NCI-H748 treated with DMSO at 0.1 percent for 48 hours (cell line): ENCODE results near the gene ZNF451.

ENCODE experiments used
- DNase-seq: peaks from one replicate; lab custom pipeline; 2025; lab: John Stamatoyannopoulos, UW

The ZNF451 gene

DNA sequence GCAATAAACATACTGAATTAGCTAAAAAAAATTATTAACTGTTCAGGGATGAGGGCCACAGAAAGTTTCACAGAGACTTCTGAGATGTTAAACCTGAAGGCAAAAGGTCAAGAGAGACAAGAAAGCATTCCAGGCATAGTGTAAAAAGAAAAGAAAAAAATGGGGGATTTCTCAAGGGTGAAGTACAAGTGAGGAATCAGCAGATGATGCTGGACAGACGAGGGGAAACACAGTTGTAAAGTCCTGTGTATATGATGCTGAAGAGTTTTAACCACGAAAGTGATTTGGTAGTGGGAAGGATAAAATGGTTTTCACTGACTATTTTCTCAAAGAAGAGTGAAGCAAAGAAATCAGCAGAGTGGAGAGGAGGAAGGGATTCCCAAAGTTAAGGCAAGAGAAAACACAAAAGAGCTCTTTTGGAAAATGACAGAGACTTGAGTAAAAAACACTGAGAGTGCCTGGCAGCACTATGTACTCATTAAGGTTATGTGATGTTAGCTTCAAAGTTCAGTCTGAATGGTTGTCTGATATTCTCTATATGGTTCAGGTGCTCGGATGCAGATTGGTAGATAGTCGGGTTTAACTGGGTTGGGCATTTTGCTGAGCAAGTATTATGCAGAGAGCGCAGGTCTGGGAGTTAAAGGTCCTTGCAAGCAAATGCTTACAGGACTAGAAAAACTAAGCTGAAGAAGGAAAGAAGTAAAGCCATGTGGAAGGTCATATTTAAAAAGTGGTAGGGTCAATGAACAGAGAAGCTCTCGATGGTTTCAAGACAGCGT is 115.8 kb downstream of the ZNF451 start:
- no peak for DNase-seq

DNA sequence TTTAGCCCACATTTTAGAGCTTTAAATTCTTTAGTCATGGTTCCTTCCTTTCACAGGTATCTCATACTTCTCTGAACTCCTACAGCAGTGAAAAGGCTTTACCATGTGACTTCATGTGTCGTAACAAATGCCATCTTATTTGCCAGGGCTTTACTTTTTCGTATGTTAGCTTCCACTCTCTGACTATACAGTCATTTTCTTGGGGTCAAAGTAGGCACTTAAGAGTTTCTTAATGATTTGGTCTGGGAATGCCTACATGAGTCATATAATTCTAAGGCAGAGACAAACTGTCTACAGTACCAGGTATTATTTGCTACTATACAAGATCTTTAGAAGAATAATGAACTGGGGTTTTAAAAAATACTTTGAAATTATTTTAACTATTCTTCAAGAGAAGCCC is 117.2 kb downstream of the ZNF451 start:
- no peak for DNase-seq

DNA sequence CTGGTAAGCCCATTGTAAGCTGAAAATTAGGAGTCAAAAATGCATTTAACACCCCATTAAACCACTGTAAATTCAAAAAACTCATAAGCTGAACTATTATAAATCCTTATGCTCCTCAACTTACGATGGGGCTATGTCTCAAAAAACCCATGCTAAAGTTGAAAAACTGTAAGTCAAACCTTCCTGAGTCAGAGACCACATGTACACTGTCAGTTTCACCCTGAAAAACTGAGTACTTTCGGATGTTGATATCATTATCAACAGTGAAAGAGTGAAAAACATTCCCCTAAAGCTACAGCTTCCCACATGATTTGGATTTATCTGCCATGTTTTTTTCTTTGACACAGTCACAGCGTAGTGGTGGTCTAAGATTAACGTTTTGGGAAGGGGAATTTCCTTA is 117.9 kb downstream of the ZNF451 start:
- no peak for DNase-seq

DNA sequence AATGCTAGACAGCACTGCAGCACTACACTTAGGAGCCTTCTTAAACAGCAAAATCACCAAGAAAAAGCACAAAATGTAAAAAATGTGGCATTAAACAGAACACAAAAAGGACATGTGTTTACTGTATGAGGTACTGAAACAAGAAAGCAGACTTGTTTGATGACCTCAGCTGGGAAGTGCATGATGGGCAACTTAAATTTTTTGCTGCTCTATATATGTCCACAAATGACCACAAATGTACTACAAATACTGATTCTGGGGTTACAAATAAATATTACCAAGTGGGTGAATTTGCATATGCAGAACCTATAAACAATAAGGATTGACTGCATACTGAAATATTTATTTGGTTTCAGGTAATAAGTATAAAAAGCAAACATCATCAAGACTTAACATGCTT is 119.0 kb downstream of the ZNF451 start:
- no peak for DNase-seq

DNA sequence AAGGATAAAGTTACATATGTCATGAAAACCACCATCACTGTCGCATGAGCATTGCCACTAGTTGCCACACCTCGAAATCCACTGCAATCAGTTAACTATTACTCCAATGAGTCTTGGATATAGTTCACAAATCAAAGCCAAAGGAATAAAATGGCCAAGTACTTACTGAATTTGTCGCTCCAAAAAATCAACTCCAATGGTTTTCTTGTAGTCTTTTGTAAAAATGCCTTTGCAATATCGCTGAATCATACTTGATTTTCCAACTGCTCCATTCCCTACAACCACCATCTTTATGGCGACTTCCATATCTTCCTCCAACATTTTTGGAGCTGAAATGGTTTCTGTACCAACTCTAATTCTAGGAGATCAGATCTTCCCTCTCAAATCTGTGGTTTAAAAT is 120.1 kb downstream of the ZNF451 start:
- no peak for DNase-seq

DNA sequence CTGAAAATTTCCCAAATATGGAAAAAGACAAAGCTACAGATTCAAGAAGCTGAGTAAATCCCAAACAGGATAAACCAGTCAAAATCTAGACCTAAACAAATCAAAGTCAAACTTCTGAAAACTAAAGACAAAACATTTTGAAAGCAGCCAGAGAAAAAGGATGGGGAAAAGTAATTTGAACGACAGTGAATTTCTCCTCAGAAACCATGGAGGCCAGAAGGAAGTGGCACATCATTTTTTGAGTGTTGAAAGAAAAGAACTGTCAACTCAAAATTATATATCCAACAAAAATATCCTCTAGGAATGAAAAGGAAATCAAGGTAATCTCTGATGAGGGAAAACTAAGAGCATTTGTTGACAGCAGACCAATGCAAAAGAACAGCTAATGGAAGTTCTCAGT is 125.3 kb downstream of the ZNF451 start:
- no peak for DNase-seq

DNA sequence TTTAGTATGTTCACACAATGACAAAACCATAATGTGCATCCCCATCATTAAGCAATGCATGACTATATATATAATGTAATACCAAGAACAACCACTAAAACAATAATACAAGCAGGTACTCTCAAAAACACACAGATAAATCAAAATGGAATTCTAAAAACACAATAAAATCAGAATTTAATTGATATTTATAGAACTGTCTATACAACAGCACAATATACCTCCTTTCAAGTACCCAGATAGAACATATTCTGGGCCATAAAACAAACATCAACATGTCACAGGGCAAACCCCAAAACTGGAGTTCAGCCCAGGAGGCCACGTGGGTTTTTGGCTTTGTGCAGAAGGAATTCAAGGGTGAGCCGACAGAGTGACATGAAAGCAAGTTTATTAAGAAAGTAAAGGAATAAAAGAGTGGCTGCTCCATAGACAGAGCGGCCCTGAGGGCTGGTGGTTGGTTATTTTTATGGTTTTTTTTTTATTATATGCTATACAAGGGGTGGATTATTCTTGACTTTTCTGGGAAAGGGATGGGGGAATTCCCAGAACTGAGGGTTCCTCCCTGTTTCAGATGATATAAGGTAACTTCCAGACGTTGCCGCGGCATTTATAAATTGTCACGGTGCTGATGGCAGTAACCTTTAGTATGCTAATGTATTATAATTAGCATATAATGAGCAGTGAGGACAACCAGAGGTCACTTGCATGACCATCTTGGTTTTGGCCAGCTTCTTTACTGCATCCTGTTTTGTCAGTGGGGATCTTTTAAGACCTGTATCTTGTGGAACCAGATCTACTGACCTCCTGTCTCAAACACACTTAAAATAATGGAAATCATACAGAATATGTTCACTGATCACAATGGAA is 126.5 kb downstream of the ZNF451 start:
- no peak for DNase-seq

DNA sequence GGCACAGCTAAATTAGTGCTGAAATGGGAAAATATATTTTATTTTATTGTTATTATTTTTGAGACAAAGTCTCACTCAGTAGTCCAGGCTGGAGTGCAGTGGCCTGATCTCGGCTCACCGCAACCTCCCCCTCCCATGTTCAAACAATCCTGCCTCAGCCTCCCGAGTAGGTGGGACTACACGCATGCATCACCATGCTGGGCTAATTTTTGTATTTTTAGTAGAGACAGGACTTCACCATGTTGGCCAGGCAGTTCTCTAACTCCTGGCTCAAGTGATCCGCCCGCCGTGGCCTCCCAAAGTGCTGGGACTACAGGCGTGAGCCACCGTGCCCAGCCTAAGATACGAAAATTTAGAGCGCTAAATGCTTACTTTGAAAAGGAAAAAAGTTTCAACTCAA is 127.3 kb downstream of the ZNF451 start:
- DNase-seq = no peak
